ENCODE data around the gene FADS6. TPM values are rescaled to one million over a fixed set of nuclear protein-coding genes. Genes with fewer than 3 reads are reported as not detected.

FADS6 gene
- total RNA-seq, 1 experiment from 2014 or later: not detected

DNA sequence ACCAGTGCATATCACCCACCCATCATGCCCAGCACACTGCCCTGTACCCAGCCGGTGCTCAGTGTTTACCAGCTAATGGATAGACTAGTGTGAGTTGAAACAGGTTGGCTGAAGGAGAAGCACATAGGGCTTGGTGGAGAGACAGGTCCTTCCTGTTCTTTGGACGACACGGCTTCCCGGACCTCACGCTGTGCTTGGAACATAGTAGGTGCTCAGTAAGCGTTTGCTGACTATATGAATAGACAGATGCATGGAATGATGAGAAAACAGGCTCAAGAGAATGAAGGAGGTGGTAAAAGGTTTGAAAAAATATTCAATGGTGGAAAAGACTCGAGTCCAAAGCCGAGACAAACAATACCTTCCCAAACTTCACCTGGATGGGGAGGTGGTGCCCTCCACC lies 6.8 kb upstream of the FADS6 start:
- in situ Hi-C loops (cut with HindIII; ENCODE audit: low pct_unique_long_range_greater_than_20kb, low sequenced_read_pairs): no loop called here
- DNase-seq (ENCODE audit: low read depth): no peak

- in situ Hi-C loops (cut with HindIII; ENCODE audit: low pct_unique_long_range_greater_than_20kb, low sequenced_read_pairs): no loop called here
Observed at GRCh38 chr17:74898376-74898946, 5.0 kb upstream of the FADS6 start.

DNA sequence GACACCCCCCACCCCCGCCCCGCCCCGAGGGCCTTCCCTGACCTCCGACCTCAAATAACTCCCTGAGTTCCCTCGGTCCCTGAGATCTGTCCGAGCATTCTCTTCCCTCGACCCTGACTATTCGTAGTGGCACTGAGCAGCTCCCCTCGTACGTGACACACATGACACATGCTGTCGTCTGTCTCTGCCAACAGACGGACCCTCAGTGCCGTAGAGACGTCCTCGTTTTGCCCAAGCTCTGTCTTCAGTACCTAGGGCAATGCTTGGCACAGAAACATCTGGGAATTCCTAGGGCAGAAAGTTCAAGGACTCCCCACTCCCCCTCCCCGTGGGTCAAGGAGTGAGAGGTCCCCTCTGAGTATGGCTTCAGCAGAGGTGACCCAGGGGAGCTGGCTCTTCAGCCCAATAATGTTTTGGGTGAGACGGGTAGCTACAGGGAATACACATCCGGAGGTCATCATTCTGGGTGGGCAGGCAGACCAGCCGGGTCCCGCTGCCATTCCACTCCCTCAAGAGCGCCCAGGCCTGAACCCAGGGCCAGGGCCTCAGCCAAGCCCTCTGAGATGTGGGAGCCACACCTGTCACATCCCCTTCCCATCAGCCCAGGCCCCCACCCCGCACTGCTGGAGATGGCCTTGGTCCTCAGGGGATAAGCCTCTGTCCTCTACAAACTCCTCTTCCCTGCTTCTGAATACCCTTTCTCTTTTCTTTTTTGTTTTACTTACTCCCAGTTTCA lies 671 bp upstream of the FADS6 start:
- in situ Hi-C loops (cut with HindIII; ENCODE audit: low pct_unique_long_range_greater_than_20kb, low sequenced_read_pairs): no loop called here
- DNase-seq (ENCODE audit: low read depth): no peak

More at GRCh38 chr17:74898376-74898946, 5.0 kb upstream of the FADS6 start:
- no peak for DNase-seq (ENCODE audit: low read depth)

DNA sequence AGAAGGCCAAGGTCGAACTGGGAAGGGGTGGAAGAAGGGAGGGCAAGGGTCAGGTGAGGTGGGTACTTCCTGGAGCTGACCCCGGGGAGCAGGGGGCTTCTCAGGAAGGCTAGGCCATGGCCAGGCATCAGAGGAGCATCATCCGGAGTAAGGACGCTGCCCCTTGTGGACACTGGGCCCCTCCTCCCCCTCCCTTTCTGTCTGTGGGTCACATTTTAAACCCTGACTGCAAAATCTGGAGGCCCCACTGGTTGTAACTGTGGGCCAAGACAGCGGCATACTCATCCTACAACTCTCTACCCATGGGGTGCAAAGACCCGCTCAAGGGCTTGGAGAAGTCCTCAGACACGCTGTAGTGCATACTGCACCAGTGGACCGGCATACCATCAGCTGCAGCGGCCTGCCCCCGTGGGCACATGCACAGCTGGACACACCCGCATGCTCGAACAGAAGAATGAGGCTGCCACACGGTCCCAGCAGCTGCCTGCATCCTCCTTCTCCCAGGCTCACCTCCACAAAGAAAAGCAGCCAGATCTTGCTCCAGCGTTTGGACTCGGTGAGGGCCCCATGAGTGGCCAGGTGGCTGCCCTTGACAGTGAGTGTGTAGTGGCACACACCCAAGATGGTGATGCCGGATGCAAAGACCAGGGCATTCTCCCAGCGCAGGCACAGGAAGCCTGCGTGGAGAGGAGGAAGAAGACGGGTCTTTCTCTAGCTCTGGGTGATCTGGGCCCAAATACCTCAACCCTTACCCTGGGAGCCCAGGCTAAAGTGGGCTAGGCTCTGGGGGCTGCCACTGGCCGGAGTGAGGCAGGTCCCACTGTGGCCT lies 1.2 kb downstream of the FADS6 start:
- in situ Hi-C loops (cut with HindIII; ENCODE audit: low pct_unique_long_range_greater_than_20kb, low sequenced_read_pairs): no loop called here

DNA sequence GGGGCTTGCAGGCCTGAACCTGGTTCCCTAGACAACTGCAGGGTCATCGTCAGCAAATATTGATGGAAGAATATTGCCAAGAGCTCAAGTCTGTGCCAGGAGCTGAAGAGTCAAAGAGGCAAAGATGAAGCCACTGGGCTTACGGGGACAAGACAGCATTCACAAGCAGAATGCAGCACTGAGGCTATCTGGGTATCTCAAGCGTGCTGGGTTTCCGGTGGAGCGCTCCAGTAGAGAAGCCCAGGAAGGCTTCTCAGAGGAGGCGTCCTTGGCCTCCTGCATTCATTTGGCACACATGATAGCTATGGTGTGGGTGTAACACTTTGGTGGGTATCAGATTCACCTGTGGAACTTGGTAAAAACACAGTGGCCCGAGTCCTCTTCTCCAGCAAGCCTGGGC lies 2.9 kb downstream of the FADS6 start:
- DNase-seq (ENCODE audit: low read depth): no peak
- in situ Hi-C loops (cut with HindIII; ENCODE audit: low pct_unique_long_range_greater_than_20kb, low sequenced_read_pairs): no loop called here

More for the DNA sequence above, 1.2 kb downstream of the FADS6 start:
- DNase-seq (ENCODE audit: low read depth): no peak

DNA sequence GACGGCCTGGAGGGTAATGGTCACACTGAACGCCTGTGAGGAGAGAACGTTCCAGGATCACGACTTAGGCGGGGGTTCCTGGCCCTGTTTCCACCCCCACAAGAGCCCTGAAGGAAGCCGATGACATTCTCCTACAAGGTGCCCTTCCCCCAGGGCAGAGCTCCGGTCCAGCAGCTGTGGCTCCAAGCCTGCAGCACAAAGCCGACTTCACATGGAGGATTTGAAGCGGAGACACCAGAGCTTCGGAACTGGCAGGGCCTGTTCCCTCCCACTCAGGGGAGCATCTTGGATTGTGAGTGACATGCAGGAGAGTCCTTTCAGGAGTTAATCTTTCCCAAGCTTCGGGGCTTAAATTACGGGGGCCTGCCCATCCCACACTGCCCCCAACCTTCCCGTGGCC lies 5.0 kb downstream of the FADS6 start:
- no peak for DNase-seq (ENCODE audit: low read depth)
- in situ Hi-C loops (cut with HindIII; ENCODE audit: low pct_unique_long_range_greater_than_20kb, low sequenced_read_pairs): no loop called here

GRCh38 chr17:74883241-74883745 lies 10.1 kb downstream of the FADS6 start:
- DNase-seq (ENCODE audit: low read depth): no peak
- in situ Hi-C loops (cut with HindIII; ENCODE audit: low pct_unique_long_range_greater_than_20kb, low sequenced_read_pairs): no loop called here

DNA sequence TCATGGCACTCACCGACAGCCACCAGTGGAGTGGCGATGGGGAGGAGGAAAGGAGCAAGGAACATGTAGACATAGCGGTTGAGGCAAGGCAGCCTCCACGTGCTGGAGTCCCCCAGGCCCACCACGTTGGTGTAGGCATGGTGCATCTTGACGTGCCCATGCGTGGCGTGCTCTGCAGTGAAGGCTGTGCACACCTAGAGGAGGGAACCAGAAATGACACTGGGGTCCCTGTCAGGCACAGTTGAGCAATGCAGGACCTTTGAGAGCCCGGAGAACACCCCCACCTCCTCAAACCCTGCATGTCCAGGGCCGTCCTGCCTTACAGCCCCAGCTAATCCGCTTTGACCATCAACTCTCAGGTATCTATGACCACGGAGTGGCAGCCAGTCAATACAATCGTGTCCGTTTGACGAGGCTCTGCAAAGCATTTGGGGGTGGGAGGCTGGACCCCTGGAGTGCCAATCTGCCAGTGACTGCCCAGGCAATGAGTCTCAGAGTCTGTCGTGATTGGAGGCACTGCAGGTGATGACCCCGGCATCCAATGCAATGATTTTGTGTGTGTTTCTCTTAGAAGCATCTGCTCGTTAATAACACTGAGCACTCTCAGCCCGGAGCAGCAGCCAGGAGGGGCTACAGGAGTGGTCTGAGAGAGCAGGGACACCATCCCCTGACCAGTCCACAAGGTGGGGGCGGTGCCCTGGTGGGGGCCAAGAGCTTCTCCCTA lies 10.8 kb downstream of the FADS6 start:
- no peak for DNase-seq (ENCODE audit: low read depth)
- in situ Hi-C loops (cut with HindIII; ENCODE audit: low pct_unique_long_range_greater_than_20kb, low sequenced_read_pairs): no loop called here

DNA sequence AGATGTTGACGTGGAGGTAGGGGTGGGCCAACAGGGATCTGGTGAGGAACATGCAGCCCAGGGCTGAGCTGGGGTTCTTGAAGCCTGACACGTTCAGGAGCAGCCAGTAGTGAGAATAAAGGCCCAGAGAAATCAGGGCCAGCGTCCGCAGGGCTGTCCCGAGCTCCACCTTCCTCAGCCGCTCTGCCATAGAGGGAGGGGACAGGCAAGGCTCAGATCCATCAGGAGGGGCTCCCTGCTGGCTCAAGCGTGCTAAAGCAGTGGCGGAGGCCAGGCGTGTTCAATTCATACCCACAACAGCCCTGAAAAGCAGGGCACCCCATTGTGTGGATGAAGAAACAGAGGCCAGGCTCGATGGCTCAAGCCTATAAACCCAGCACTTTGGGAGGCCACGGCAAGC lies 12.4 kb downstream of the FADS6 start:
- no peak for DNase-seq (ENCODE audit: low read depth)
- in situ Hi-C loops (cut with HindIII; ENCODE audit: low pct_unique_long_range_greater_than_20kb, low sequenced_read_pairs): no loop called here

DNA sequence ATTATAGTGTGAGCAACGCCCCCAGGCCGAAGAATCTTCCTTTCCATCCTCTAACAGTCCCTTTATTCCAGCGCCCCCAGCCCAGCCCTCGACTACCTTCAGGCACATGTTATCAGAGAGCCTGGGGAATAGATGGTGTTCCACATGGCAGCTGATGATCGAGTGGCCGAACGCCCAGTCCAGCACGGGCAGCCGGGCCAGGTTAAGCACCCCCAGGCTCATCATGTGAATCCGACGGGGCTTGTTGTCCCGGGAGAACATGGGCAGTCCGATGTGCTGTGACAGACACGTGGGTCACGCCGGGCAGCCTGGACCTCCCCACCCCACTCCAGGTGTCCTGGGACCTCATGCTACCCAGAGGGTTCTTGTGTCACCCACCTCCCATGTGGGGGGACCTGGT lies 14.1 kb downstream of the FADS6 start:
- DNase-seq (ENCODE audit: low read depth): no peak
- in situ Hi-C loops (cut with HindIII; ENCODE audit: low pct_unique_long_range_greater_than_20kb, low sequenced_read_pairs): no loop called here

DNA sequence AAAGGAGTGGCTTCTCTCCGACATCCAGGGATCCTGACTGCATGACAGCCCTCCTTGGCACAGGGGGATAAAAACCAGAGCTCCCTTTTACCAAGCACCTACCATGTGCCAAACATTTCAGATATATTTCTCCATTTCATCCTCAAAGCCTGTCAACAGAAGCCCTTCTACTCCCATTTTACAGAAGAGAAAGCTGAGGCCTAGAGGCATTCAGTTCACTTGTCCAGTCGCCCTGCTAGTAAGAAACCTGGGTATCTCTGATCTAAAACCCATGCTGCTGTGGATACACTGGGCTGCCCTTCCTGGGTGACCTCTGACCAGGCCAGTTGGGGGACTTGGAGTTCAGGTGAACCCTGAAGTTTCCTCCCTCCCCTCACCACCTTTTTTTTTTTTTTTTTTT lies 14.8 kb downstream of the FADS6 start:
- DNase-seq (ENCODE audit: low read depth): no peak
- in situ Hi-C loops (cut with HindIII; ENCODE audit: low pct_unique_long_range_greater_than_20kb, low sequenced_read_pairs): no loop called here

GRCh38 chr17:74877592-74878548 lies 15.6 kb downstream of the FADS6 start:
- DNase-seq (ENCODE audit: low read depth): peak; percentile 15
- in situ Hi-C loops (cut with HindIII; ENCODE audit: low pct_unique_long_range_greater_than_20kb, low sequenced_read_pairs): no loop called here

GRCh38 chr17:74875977-74876593 lies 17.3 kb downstream of the FADS6 start:
- no peak for DNase-seq (ENCODE audit: low read depth)
- in situ Hi-C loops (cut with HindIII; ENCODE audit: low pct_unique_long_range_greater_than_20kb, low sequenced_read_pairs): no loop called here

DNA sequence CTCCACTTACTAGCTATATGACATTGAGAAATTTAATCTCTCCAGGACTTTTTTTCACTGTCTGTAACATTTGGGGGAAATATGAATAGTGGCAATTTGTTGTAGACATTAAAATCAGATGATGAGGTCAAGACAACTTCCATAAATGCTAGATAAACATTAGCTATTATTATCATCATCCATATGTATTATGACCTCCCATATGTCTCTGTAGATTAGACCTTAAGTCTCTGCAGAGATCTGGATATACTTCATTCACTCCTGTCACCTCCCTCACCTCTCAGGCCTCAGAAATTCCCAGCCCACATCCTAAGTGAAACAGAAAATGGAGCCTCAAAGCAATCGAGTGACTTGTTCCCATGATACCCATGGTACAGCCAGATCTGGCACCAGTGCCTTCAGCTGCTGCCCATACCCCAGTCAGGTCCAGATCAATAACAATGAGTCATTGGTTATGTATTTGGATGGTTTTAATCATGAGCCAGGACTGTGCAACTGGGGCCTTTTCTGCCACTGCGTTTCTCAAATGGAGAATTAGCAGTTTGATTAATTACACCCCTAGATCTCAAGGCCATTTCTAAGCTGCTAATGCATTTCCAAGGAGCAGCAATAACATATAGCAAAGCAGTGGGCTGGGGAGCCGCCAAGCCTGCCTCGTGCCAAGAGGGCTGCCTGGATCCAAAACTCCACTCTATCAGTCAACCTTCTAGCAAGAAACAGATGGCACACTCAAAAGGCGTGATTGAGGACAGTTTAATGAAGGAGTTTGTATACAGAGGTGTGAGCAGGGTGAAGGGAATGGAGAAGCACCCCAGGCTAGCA lies 18.1 kb downstream of the FADS6 start:
- no peak for DNase-seq (ENCODE audit: low read depth)
- in situ Hi-C loops (cut with HindIII; ENCODE audit: low pct_unique_long_range_greater_than_20kb, low sequenced_read_pairs): no loop called here

DNA sequence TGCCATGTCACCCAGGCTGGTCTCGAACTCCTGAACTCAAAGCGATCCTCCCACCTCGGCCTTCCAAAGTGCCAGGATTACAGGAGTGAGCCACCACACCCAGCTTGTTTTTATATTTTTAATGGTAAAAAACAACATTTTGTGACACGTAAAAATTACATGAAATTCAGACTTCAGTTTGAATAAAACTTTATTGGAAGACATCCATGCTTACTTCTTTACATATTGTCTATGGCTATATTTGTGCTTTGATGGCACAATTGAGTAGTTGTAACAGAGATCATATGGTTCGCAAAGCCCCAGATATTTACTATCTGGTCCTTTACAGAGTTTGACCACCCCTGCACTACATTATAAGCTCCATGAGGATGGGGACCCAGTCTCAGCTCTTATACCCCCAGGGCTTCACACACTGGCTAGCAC lies 18.8 kb downstream of the FADS6 start:
- no peak for DNase-seq (ENCODE audit: low read depth)
- in situ Hi-C loops (cut with HindIII; ENCODE audit: low pct_unique_long_range_greater_than_20kb, low sequenced_read_pairs): no loop called here

- in situ Hi-C loops (cut with HindIII; ENCODE audit: low pct_unique_long_range_greater_than_20kb, low sequenced_read_pairs): no loop called here
- peak; percentile 54 for DNase-seq (ENCODE audit: low read depth)
Observed at GRCh38 chr17:74873874-74874614, 19.4 kb downstream of the FADS6 start.
